GM23338 (cell line): Measurements from ENCODE around the gene MITF.

Source experiments
- CREB1 ChIP-seq: fragments of 250-450 bp; sonication (Bioruptor Pico); IDR thresholded peaks from 2 replicates; pipeline ENCODE4 v1.5.0; 2020; ENCODE audit warnings: low read depth, mild to moderate bottlenecking, moderate library complexity
- EZH2 ChIP-seq: fragments of 200-600 bp; sonication (generic); IDR thresholded peaks from one replicate; pipeline ENCODE4 v1.8.0; 2017; ENCODE audit warnings: antibody characterized with exemption, mild to moderate bottlenecking, low read depth; ENCODE audit not compliant: unreplicated experiment
- EZH2phosphoT487 ChIP-seq: fragments of 200-600 bp; sonication (generic); IDR thresholded peaks from one replicate; pipeline ENCODE4 v1.8.1; 2018; ENCODE audit warnings: antibody characterized with exemption; ENCODE audit not compliant: unreplicated experiment
- JUNB ChIP-seq: IDR thresholded peaks from one replicate; pipeline ENCODE4 v1.6.1; 2016; ENCODE audit warnings: antibody characterized with exemption; ENCODE audit not compliant: unreplicated experiment
- NANOG ChIP-seq: IDR thresholded peaks from 2 replicates; pipeline ENCODE4 v1.6.1; 2016; ENCODE audit warnings: antibody characterized with exemption, borderline replicate concordance
- POLR2AphosphoS5 ChIP-seq: IDR thresholded peaks from 2 replicates; pipeline ENCODE4 v1.6.1; 2016; ENCODE audit warnings: antibody characterized with exemption, low read depth
- STAT1 ChIP-seq: IDR thresholded peaks from one replicate; pipeline ENCODE4 v1.6.1; 2016; ENCODE audit warnings: antibody characterized with exemption; ENCODE audit not compliant: unreplicated experiment
- ZNF114 ChIP-seq: fragments of 250-450 bp; sonication (Bioruptor Pico); IDR thresholded peaks from 2 replicates; pipeline ENCODE4 v1.5.0; 2020; ENCODE audit warnings: mild to moderate bottlenecking, moderate library complexity
- ZNF331 ChIP-seq: fragments of 250-450 bp; sonication (Bioruptor Pico); IDR thresholded peaks from 2 replicates; pipeline ENCODE4 v1.5.0; 2020; ENCODE audit warnings: low read depth, mild to moderate bottlenecking, moderate library complexity
- TF ChIP-seq, protein P1 (sequence below), 2 experiments: fragments of 200-600 bp in 1 of 2; sonication (generic) in 1 of 2; conservative IDR thresholded peaks; 2 replicates each; pipeline versions ENCODE4 v1.5.1 to v1.6.1; 2016 to 2017; ENCODE audit warnings: antibody characterized with exemption in 2 of 2, low read depth in 2 of 2, mild to moderate bottlenecking in 2 of 2, moderate library complexity in 1 of 2
- TF ChIP-seq, protein P2 (sequence below): IDR thresholded peaks from one replicate; pipeline ENCODE4 v1.6.1; 2018; ENCODE audit warnings: antibody characterized with exemption; ENCODE audit not compliant: unreplicated experiment
- TF ChIP-seq, protein P3 (sequence below): IDR thresholded peaks from 2 replicates; pipeline ENCODE4 v1.6.1; 2016; ENCODE audit warnings: antibody characterized with exemption
- TF ChIP-seq, protein P4 (sequence below): fragments of 250-450 bp; sonication (Bioruptor Pico); IDR thresholded peaks from 2 replicates; pipeline ENCODE4 v1.5.0; 2020; ENCODE audit warnings: mild to moderate bottlenecking, moderate library complexity

DNA sequence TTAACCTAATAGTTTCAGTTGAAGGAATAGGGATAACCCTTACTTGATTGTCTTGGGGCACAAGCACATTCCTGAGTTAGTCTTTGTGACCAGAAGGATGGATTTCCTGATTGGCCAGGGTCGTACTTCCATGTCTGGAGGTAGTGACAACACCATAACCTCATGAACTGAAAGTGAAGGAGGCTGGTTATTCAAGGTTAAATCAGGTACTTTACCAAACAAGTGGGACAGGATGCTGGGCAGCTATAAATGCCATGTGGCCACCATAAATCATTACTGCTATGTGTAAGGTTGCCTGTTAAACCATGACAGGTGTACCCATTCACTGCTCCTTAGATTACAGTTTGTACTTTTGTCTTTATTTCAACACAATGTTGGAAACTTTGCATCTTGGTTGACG, 132.0 kb downstream of the MITF start:
- TF ChIP-seq, protein P1, sequence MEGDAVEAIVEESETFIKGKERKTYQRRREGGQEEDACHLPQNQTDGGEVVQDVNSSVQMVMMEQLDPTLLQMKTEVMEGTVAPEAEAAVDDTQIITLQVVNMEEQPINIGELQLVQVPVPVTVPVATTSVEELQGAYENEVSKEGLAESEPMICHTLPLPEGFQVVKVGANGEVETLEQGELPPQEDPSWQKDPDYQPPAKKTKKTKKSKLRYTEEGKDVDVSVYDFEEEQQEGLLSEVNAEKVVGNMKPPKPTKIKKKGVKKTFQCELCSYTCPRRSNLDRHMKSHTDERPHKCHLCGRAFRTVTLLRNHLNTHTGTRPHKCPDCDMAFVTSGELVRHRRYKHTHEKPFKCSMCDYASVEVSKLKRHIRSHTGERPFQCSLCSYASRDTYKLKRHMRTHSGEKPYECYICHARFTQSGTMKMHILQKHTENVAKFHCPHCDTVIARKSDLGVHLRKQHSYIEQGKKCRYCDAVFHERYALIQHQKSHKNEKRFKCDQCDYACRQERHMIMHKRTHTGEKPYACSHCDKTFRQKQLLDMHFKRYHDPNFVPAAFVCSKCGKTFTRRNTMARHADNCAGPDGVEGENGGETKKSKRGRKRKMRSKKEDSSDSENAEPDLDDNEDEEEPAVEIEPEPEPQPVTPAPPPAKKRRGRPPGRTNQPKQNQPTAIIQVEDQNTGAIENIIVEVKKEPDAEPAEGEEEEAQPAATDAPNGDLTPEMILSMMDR (conservative IDR thresholded peaks at IDR 0.05; ENCODE audit: low read depth in 2 of 2) = no peak
- TF ChIP-seq, protein P2, sequence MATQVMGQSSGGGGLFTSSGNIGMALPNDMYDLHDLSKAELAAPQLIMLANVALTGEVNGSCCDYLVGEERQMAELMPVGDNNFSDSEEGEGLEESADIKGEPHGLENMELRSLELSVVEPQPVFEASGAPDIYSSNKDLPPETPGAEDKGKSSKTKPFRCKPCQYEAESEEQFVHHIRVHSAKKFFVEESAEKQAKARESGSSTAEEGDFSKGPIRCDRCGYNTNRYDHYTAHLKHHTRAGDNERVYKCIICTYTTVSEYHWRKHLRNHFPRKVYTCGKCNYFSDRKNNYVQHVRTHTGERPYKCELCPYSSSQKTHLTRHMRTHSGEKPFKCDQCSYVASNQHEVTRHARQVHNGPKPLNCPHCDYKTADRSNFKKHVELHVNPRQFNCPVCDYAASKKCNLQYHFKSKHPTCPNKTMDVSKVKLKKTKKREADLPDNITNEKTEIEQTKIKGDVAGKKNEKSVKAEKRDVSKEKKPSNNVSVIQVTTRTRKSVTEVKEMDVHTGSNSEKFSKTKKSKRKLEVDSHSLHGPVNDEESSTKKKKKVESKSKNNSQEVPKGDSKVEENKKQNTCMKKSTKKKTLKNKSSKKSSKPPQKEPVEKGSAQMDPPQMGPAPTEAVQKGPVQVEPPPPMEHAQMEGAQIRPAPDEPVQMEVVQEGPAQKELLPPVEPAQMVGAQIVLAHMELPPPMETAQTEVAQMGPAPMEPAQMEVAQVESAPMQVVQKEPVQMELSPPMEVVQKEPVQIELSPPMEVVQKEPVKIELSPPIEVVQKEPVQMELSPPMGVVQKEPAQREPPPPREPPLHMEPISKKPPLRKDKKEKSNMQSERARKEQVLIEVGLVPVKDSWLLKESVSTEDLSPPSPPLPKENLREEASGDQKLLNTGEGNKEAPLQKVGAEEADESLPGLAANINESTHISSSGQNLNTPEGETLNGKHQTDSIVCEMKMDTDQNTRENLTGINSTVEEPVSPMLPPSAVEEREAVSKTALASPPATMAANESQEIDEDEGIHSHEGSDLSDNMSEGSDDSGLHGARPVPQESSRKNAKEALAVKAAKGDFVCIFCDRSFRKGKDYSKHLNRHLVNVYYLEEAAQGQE = no peak
- no peak for TF ChIP-seq EZH2
- no peak for TF ChIP-seq CREB1 (CRISPR knock-in tag)
- TF ChIP-seq, protein P3, sequence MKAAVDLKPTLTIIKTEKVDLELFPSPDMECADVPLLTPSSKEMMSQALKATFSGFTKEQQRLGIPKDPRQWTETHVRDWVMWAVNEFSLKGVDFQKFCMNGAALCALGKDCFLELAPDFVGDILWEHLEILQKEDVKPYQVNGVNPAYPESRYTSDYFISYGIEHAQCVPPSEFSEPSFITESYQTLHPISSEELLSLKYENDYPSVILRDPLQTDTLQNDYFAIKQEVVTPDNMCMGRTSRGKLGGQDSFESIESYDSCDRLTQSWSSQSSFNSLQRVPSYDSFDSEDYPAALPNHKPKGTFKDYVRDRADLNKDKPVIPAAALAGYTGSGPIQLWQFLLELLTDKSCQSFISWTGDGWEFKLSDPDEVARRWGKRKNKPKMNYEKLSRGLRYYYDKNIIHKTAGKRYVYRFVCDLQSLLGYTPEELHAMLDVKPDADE = no peak
- no peak for TF ChIP-seq POLR2AphosphoS5
- TF ChIP-seq NANOG = no peak
- TF ChIP-seq JUNB = no peak
- no peak for TF ChIP-seq EZH2phosphoT487
- TF ChIP-seq, protein P4, sequence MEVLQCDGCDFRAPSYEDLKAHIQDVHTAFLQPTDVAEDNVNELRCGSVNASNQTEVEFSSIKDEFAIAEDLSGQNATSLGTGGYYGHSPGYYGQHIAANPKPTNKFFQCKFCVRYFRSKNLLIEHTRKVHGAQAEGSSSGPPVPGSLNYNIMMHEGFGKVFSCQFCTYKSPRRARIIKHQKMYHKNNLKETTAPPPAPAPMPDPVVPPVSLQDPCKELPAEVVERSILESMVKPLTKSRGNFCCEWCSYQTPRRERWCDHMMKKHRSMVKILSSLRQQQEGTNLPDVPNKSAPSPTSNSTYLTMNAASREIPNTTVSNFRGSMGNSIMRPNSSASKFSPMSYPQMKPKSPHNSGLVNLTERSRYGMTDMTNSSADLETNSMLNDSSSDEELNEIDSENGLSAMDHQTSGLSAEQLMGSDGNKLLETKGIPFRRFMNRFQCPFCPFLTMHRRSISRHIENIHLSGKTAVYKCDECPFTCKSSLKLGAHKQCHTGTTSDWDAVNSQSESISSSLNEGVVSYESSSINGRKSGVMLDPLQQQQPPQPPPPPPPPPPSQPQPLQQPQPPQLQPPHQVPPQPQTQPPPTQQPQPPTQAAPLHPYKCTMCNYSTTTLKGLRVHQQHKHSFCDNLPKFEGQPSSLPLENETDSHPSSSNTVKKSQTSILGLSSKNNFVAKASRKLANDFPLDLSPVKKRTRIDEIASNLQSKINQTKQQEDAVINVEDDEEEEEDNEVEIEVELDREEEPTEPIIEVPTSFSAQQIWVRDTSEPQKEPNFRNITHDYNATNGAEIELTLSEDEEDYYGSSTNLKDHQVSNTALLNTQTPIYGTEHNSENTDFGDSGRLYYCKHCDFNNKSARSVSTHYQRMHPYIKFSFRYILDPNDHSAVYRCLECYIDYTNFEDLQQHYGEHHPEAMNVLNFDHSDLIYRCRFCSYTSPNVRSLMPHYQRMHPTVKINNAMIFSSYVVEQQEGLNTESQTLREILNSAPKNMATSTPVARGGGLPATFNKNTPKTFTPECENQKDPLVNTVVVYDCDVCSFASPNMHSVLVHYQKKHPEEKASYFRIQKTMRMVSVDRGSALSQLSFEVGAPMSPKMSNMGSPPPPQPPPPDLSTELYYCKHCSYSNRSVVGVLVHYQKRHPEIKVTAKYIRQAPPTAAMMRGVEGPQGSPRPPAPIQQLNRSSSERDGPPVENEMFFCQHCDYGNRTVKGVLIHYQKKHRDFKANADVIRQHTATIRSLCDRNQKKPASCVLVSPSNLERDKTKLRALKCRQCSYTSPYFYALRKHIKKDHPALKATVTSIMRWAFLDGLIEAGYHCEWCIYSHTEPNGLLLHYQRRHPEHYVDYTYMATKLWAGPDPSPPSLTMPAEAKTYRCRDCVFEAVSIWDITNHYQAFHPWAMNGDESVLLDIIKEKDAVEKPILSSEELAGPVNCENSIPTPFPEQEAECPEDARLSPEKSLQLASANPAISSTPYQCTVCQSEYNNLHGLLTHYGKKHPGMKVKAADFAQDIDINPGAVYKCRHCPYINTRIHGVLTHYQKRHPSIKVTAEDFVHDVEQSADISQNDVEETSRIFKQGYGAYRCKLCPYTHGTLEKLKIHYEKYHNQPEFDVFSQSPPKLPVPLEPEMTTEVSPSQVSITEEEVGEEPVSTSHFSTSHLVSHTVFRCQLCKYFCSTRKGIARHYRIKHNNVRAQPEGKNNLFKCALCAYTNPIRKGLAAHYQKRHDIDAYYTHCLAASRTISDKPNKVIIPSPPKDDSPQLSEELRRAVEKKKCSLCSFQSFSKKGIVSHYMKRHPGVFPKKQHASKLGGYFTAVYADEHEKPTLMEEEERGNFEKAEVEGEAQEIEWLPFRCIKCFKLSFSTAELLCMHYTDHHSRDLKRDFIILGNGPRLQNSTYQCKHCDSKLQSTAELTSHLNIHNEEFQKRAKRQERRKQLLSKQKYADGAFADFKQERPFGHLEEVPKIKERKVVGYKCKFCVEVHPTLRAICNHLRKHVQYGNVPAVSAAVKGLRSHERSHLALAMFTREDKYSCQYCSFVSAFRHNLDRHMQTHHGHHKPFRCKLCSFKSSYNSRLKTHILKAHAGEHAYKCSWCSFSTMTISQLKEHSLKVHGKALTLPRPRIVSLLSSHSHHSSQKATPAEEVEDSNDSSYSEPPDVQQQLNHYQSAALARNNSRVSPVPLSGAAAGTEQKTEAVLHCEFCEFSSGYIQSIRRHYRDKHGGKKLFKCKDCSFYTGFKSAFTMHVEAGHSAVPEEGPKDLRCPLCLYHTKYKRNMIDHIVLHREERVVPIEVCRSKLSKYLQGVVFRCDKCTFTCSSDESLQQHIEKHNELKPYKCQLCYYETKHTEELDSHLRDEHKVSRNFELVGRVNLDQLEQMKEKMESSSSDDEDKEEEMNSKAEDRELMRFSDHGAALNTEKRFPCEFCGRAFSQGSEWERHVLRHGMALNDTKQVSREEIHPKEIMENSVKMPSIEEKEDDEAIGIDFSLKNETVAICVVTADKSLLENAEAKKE (CRISPR knock-in tag) = no peak
- TF ChIP-seq ZNF114 (CRISPR knock-in tag) = no peak
- no peak for TF ChIP-seq STAT1
- no peak for TF ChIP-seq ZNF331
